Measurements from ENCODE around the gene PPP1R36.

- no peak for TF ChIP-seq CTCF (IDR thresholded peaks at IDR 0.05)
- no peak for TF ChIP-seq POLR2A (IDR thresholded peaks at IDR 0.05)
These were observed 24.8 kb downstream of the PPP1R36 start for GRCh38 chr14:64574371-64575107.
